ENCODE data around the gene RPA3. TPM values are rescaled to one million over a fixed set of nuclear protein-coding genes. Genes with fewer than 3 reads are reported as not detected.
A peak's percentile ranks its signal among the peaks of the same experiment; 100 is the strongest.

Gene RPA3
- total RNA-seq, 1 experiment from 2014 or later = 53.7 TPM

DNA sequence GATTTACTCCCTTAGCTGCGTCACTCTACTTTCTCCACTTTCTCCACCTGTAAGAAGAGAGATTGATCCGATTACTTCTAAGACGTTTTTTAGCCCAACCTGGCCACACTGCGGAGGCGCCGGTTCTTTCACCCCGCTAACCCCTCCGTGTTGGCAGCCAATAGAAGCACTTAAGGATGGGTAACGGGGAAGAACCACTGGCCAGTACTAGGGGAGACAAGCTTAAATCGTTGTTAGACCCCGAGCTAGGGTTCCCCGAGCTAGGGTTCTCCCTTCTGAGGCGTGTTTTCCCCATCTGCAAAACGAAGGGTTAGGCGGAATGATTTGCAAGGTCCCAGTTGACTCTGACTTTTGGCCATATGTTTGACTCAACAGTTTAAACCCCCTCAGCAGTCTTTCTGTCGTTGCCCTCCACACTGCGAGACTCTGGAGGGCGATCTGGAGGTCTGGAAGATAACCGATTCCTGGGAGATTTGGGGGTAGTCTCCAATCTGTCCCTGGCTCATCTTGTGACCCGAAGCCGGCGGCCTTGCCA is 77.2 kb downstream of the RPA3 start:
- in situ Hi-C loops (cut with HindIII; ENCODE audit: low pct_unique_long_range_greater_than_20kb, low sequenced_read_pairs) = no loop called here
- peak; percentile 34 for DNase-seq (ENCODE audit: low read depth, low spot score)

DNA sequence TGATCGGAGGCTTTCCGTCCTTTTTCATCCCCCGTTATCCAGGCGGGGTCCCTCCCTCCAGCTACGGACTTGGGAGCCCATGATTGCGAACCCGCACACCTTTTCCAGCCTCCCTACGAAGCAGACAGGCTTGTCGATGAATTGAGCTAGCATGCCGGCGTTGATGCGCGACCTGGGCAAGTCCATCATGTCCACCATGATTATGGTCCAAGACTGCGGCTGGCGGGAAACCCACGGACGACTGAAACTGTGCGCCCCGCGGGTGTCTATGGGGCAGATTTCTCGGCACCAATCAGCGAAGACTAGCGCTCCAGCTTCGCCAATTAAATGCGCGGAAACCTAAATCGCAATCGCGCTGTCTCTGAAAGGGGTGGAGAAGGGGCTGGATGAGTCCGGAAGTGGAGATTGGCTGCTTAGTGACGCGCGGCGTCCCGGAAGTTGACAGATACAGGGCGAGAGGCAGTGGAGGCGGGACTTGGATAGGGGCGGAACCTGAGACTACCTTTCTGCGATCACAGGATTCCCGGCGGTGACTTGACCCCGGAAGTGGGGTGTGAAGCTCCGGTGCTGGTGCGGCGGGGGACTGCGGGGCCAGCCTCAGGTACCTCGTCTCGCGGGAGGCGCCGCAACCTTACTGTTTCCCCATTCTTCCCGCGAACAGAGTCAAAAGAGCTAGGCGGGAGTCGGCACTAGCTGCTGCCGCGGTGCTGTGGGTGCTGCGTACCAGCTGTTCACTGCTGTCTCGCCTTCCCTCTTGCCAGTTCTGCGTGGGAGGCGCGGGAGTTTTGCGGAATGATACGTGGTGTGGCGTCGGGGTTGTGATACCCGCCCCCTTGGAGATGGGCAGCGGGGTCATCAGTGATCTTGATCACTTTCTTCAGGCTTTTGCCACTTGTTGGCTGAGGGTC is 77.9 kb downstream of the RPA3 start, which contains the start of gene UMAD1:
Gene UMAD1 (plus strand): TSS at position 532 of the 908 bp plus-strand sequence. CDS start 32,620 bp downstream, outside the sequence.
- DNase-seq (ENCODE audit: low read depth, low spot score) = peak; percentile 100
- in situ Hi-C loops (cut with HindIII; ENCODE audit: low pct_unique_long_range_greater_than_20kb, low sequenced_read_pairs) = no loop called here

DNA sequence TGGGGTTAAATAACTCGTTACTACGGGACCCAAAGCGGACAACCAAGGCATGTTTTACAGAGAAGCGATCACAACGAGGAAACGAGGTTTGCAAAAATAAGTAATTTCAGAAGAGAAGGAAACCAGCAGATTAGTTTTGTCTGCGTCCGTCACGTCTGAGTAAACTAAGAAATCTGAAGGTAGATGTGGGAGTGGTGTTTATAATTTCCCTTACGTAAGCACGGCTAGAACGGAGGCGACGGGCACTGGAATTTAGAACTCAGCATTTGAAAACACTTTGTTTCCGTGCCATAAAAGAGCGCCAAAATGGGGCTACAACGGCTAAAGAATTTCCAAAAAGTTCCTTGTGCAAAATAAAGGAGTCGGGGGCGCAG is 78.6 kb downstream of the RPA3 start:
- in situ Hi-C loops (cut with HindIII; ENCODE audit: low pct_unique_long_range_greater_than_20kb, low sequenced_read_pairs) = no loop called here
- DNase-seq (ENCODE audit: low read depth, low spot score) = peak; percentile 24

DNA sequence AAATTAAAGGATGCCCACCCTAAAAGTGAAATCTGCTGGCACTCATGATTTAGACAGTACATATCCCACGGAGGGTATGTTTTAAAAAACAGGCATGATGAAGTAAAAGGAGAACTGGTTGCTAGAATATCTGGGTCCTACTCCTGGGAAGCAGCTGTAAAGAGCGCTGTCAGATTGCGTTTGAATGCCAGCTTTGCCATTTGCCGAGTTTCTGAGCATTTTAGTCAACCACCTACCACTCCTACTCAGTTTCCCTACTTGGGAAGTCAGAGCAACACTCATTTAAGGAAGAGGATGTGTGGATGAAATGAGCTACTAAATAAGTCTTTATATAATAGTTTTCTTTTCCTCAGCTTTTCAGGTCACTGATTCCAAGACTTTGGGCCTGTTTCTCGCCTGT is 79.0 kb downstream of the RPA3 start:
- no peak for DNase-seq (ENCODE audit: low read depth, low spot score)
- in situ Hi-C loops (cut with HindIII; ENCODE audit: low pct_unique_long_range_greater_than_20kb, low sequenced_read_pairs) = no loop called here

DNA sequence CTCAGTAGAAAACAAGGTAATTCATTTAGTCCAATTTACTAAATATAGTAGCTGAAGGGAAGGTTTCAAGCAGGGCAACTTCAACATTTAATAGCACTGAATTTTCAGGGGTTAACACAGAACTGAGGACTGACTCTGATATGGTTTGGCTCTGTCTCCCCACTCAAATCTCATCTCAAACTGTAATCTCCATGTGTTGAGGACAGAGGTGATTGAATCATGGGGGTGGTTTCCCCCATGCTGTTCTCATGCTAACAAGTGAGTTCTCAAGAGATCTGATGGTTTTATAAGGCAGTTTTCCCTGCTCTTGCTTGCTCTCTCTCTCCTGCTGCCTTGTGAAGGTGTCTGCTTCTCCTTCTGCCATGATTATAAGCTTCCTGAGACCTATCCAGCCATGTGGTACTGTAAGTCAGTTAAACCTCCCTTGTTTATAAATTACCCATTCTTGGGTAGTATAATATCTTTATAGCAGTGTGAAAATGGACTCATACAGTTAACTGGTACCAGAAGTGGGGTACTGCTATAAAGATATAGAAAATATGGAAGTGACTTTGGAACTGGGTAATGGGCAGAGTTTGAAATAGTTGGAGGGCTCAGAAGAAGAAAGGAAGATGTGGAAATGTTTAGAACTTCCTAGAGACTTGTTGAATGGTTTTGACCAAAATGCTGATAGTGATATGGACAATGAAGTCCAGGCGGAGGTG is 87.6 kb downstream of the RPA3 start:
- in situ Hi-C loops (cut with HindIII; ENCODE audit: low pct_unique_long_range_greater_than_20kb, low sequenced_read_pairs) = no loop called here
- no peak for DNase-seq (ENCODE audit: low read depth, low spot score)

DNA sequence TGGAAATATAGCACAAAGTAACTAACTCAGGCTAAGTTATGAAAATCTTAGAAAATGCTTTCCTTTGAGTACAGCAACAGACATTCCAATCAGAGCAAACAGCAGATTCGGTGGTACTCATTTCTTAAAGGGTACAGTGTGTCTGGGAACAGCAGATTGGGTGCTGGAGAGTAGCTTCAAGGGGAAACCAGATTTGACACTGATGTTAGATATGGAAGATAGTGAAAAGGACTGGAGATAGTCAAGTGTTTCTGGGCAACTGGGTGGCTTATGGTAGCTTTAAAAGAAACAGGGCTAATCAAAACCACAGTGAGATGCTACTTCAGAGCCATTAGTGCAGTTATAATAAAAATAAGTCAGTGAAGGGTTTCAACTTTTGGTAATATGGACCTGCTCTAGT is 89.9 kb downstream of the RPA3 start:
- in situ Hi-C loops (cut with HindIII; ENCODE audit: low pct_unique_long_range_greater_than_20kb, low sequenced_read_pairs) = no loop called here
- DNase-seq (ENCODE audit: low read depth, low spot score) = no peak

DNA sequence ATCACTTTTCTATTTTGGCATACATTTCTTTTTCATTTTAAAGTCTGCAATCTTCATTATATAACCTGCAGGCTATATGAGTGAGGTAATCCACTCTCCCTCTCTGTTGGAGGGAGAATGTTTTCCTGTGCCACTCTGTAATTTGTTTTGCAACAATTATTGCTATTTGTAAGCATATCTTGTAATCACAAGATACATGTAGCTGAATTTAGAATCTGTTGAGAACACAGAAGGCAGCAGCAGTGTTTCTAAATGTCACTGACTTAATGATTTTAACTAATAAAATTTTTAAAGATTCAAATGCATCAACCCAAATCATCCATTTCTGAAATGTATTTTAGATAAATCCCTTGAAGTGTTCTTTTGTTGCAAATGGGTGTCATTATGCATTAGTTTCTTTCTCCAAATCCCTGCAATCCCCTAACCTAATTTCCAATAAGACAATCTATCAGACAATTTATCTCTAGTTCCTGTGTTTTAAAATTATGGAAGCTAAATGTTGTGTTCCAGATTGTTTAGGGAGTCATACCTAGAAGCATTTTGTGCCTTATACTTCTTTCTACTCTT is 97.7 kb downstream of the RPA3 start:
- in situ Hi-C loops (cut with HindIII; ENCODE audit: low pct_unique_long_range_greater_than_20kb, low sequenced_read_pairs) = no loop called here
- no peak for DNase-seq (ENCODE audit: low read depth, low spot score)

DNA sequence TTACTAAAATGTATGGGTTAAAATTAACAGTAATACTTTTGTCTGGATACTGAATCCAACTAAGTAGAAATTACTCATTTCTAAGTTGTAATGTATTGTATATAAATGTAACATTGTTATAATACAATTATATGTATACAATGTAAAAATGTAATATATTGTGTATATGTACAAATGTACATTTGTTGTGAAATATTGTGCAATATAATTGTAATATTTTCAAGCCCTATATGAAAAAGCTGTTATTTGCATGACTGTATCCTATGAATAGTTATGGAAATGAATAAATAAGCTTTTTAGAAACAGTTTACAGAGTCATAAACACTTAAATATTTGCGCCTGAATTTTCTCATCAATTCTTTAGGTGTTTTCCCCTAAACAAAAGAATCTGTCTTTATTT is 98.2 kb downstream of the RPA3 start:
- in situ Hi-C loops (cut with HindIII; ENCODE audit: low pct_unique_long_range_greater_than_20kb, low sequenced_read_pairs) = no loop called here
- DNase-seq (ENCODE audit: low read depth, low spot score) = no peak

DNA sequence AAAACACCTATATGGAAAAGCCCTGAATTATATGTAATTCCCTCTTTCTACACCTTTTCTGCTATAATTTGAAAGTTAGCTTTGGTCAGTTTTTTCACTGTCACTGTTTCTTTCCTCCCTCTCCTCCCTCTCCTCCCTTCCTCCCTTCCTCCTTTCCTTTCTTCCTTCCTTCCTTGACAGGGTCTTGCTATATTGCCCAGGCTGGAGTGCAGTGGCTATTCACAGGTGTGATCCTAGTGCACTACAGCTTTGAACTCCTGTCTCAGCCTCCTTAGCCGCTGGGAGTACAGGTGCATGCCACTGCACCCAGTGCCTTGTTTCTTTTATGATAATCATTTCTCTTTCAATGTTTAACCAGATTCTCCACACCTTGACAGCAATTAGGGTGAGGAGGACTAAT is 100.0 kb downstream of the RPA3 start:
- no peak for DNase-seq (ENCODE audit: low read depth, low spot score)
- in situ Hi-C loops (cut with HindIII; ENCODE audit: low pct_unique_long_range_greater_than_20kb, low sequenced_read_pairs) = no loop called here

DNA sequence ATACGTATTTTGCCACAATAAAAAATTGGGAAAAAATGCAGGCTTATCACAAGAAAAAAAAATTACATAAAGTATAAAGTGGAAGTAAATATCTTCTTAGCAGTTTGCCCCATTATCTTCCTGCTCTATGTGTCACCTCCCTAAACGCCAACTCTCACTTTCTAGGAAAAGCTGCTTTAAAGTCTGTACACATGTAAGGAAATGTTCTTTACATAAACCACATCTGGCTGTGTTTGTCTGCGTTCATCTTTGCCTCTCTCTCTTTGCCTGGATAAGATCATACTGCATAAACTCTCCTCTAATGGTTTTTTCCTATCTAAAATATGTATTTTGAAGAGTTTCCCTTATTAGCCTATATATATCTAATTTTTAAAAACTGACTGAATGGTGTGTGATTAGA is 100.9 kb downstream of the RPA3 start:
- in situ Hi-C loops (cut with HindIII; ENCODE audit: low pct_unique_long_range_greater_than_20kb, low sequenced_read_pairs) = no loop called here

DNA sequence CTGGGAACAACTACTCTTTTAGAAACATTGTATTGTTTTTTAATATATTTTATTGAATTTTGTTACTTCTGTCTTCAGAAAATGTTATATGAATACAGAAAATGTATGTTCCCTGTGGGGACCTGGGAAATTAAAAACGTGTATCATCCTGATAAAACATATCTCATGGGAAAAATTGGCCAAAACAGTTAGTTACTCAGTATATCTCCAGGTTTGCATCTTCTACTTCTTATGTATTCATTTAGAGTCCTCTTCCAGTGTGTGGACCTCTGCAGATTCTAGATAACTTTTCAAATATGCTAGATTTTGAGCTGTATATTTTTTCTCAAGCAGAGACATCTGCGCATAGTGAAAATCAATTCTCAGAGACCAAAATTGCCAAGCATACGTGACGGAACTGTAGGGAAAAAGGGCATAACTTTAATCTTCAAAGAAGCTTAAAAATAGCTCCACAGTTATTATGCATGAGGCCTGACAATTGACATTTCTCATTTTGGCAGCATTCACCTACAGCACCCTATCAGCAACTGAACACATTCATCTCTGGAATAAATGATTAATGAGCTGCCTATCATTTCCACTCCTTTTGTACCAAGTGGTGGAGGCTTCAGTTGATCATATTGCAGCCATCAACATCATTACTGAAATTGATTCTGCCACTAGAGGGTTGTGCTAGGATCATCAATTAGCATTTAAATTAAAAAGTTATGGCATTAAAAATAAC is 104.2 kb downstream of the RPA3 start:
- in situ Hi-C loops (cut with HindIII; ENCODE audit: low pct_unique_long_range_greater_than_20kb, low sequenced_read_pairs) = no loop called here
- DNase-seq (ENCODE audit: low read depth, low spot score) = no peak

More for the DNA sequence above, 100.9 kb downstream of the RPA3 start:
- DNase-seq (ENCODE audit: low read depth, low spot score) = no peak

DNA sequence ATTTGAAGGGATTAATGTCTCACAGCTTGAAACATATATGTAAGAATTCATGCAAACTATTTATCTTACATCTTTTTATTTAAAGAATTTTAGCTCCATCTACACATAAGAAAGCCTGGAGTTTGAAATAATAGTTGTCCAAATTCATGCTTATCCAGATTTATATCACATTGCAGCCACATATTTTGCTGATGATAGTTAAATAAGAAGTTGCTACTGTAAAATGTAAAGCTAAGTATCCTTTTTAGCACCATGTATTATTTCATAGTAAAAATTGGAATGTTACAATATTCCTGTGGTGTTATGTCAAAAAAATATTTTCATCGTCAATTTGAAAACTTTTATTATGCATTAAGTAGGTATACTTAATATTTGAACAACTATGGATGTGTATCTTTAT is 105.2 kb downstream of the RPA3 start:
- in situ Hi-C loops (cut with HindIII; ENCODE audit: low pct_unique_long_range_greater_than_20kb, low sequenced_read_pairs) = no loop called here
- DNase-seq (ENCODE audit: low read depth, low spot score) = no peak

DNA sequence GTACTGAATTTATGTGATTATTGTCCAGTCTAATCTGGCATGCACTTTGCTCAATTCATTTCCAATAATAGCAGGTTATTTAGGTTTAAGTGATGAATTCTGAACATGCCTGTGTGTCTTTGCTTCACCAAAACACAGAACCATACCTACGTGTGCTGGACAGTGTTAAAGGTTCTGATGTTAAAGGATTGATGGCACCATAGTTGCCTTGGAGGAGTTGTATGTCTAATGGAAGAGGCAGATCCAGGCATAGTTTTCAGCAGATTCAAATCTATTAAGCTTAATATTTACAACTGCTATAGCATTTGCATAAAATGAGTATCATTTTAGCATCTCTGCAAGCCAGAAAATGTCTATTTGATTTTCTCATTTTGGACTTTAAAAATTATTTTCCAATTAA is 105.9 kb downstream of the RPA3 start:
- DNase-seq (ENCODE audit: low read depth, low spot score) = no peak
- in situ Hi-C loops (cut with HindIII; ENCODE audit: low pct_unique_long_range_greater_than_20kb, low sequenced_read_pairs) = no loop called here

DNA sequence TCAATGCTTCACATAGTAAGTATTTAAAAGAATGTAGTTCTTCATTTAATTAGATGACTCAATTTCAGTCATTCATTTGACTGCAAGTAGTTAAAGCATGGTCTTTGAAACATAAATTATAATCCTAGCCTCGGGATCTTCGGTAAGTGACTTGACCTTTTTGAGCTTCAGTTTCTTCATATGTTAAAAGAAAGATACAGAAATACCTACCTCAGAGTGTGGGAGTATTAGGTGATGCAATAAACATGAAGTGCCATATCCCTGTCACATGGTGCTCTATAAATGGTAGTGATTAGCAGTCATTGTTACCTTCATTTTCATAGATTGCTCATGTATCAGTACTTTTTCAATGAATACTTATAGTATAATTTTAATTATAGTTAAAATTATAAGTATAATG is 109.1 kb downstream of the RPA3 start:
- in situ Hi-C loops (cut with HindIII; ENCODE audit: low pct_unique_long_range_greater_than_20kb, low sequenced_read_pairs) = no loop called here
- peak; percentile 58 for DNase-seq (ENCODE audit: low read depth, low spot score)

DNA sequence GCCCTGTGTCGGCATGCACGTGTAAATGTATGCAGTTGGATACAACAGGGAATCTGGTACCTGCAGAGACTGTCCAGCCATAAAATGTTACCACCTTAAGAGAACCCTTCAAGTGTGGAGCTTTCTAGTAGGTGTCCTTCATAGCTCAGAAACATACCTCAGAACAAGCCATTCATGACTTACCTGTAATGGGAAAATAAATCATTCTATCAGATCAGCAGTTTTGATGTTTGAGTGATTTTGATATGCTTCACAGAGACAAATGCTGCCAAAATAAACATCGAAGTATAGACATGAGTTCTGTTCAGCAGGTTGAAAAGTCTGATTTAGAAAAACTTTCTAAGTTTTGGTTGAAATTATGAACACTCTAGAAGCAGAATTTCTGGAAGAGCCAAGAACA is 111.4 kb downstream of the RPA3 start:
- in situ Hi-C loops (cut with HindIII; ENCODE audit: low pct_unique_long_range_greater_than_20kb, low sequenced_read_pairs) = no loop called here
- DNase-seq (ENCODE audit: low read depth, low spot score) = no peak

DNA sequence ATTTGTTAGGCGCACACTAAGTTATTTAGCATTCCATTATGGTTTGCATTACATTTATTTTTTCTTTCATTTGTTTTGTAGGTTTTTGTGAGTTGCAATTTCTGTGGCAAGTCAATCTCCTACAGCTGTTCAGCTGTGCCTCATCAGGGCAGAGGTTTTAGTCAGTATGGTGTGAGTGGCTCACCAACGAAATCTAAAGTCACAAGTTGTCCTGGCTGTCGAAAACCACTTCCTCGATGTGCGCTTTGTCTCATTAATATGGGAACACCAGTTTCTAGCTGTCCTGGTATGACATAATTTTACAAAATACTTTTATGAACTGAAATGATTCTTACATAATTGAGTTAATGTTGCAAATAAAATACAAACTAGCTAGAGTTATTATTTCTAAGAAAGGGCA is 122.2 kb downstream of the RPA3 start:
- no peak for DNase-seq (ENCODE audit: low read depth, low spot score)
- in situ Hi-C loops (cut with HindIII; ENCODE audit: low pct_unique_long_range_greater_than_20kb, low sequenced_read_pairs) = no loop called here

DNA sequence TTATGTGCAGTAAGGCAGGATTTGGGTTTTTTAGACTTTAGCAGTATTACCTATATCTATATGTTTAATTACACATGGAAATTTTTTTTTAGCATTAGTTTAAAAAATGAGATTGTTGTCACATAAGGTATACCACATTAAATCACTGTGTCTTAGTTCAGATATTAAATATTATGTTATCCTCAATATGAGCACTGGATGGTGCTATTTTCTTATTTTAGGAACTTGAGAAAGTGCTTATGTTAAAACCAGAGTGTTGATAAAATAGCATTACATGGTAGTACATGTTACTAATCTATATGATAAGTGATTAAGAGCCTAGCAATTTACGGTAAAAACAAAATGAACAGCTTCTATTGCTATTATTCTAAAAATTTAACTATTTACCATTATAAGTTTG is 123.0 kb downstream of the RPA3 start:
- peak; percentile 70 for DNase-seq (ENCODE audit: low read depth, low spot score)
- in situ Hi-C loops (cut with HindIII; ENCODE audit: low pct_unique_long_range_greater_than_20kb, low sequenced_read_pairs) = no loop called here

Measured in SK-MEL-5 (cell line).